ENCODE results near the gene BTBD6.
A peak's percentile ranks its signal among the peaks of the same experiment; 100 is the strongest.
"Not testable (repeated sequence)": the region's sequence is repeated elsewhere in the genome, so short reads cannot be mapped to it uniquely, and the experiment has no call there.

The BTBD6 gene

DNA sequence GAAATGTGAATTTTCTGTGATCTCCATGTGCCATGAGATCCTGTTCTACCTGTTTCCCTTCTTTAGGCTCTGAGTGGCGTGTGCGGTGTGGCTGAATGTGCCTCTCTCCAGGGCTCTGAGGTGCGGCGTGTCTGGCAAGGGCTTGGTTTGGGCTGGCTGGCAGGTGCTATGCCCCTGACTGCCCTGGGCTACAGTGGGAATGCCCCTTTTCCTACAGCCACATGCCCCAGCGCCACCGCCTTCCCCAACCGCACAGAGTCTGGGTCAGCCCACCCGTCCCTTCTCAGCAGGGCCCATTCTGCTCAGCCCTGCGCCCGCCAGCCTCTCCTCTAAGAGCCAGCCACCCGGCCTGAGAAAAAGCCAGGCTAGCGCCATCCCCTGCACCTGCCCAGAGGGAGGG is 24.7 kb downstream of the BTBD6 start:
- DNase-seq = peak in 2 of 3 experiments; percentile 32 to 59

DNA sequence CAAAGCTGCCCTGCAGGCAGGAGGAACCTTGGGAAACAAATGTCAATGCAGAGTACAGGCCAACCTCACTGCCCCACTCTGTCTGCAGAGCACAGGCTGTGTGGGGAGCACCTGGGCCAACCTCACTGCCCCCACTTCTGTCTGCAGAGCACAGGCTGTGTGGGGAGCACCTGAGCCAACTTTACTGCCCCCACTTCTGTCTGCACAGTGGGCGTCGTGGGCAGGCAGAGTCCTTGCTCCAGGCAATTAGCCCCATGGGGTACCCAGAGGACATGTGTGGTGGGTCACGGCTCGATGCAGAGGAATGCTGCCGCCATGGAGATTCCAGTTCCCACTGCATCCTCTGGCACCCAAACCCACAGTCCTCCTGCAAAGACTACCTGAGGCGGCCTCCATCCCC is 26.3 kb downstream of the BTBD6 start:
- DNase-seq = no peak

DNA sequence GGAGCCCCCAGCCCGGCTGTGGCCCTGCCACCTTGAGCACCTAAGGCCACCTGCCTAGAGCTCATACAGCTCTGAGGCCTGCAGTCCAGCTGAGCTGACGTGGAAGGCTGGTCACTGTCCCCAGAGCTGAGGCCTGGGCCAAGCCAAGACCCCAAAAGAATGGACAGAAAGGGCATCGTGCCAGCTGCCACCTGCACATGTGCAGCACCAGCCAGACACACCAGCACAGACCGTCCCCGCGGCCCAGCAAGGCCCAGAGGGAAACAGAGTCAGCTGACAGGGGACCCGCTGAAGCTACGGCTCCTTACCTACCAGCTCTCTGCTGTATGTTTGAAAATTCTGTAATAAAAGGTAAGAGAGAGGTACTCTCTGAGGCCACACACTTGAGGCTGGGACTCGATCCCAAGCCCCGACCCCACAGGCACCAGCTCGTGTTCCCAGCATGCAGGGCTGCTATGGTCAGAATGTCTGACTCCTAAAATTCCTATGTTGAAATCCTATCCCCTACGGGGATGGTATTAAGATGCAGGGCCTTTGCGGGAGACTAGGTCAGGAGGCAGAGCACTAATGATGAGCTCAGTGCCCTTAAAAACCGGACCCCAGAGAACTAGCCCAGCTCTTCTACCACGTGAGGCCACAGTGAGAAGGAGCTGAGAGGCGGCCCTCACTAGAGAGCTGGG is 27.1 kb downstream of the BTBD6 start:
- DNase-seq = no peak

DNA sequence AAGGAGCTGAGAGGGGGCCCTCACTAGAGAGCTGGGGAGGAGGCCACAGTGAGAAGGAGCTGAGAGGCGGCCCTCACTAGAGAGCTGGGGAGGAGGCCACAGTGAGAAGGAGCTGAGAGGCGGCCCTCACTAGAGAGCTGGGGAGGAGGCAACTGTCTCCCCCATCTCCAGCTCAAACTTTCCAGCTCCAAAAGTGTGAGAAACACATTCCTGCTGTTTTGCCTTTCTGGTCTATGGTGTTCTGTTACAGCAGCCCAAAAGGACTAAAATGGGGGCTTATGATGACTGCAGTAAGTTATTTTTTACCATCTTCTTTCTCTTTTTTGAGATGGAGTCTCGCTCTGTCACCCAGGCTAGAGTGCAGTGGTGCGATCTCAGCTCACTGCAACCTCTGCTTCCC is 29.1 kb downstream of the BTBD6 start:
- DNase-seq = not testable (repeated sequence)

DNA sequence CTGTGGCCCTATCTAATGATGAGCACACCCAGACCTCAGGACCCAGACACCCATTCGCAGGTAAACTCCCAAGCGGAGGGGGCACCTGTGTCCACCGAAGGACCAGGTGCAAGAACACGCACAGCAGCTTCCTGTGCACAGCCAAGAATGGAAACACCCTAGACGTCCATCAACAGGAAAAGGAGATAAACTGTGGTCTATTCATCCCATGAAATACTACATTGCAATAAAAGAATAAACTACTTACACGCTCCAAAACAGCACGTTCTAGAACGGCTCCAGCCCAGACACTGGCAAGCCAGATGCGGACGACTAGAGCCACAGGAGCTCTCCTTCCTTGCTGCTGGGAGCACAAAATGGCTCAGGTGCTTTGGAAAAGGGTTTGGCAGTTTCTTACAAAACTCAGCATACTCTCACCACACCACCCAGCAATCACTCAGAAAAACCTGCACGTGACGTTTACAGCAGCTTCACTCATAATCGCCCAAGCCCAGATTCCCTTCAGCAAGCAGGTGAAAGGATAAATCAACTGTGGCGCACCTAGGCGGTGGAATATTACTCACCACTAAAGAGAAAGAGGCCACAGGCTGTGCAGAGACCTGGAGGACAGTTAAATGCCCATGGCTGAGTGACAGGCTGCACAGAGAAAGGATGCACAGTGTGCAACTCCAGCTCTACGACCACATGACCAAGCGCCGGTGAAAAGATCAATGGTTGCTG is 31.5 kb downstream of the BTBD6 start:
- no peak for DNase-seq

DNA sequence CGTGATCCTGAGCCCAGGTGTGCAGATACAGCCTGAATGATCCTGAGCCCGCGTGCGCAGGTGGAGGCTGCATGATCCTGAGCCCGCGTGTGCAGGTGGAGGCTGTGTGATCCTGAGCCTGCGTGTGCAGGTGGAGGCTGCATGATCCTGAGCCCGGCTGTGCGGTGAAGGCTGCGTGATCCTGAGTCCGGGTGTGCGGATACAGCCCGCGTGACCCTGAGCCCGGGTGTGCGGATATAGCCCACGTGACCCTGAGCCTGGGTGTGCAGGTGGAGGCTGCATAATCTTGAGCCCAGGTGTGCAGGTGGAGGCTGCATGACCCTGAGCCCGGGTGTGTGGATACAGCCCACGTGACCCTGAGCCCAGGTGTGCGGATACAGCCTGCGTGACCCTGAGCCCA is 32.2 kb downstream of the BTBD6 start:
- DNase-seq = no peak

DNA sequence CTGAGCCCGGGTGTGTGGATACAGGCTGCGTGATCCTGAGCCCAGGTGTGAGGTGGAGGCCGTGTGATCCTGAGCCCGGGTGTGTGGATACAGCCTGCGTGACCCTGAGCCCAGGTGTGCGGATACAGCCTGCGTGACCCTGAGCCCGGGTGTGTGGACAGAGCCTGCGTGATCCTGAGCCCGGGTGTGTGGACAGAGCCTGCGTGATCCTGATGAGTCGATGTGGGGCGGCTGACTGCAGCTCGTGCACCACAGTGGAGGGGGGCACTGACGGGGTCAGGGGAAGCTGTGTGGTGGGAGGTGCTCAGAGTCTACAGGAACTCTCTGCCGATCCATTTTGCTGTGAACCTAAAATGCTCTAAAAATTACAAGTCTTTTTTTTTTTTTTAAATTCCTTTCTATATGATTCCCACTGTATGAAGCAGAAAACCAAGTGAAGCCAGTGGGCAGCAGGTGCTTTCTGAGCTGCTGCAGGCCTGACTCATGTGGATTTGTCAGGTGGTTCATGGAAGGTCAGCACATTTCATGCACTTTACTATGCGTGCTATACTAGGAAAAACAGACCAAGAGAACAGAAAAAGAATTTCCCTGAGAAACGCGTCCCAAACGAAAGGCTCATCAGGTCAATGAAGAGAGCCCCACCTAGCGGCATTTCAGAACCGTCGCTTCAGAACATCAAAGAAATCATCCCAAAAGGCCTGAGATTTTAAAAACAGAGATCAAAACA is 33.2 kb downstream of the BTBD6 start:
- peak; percentile 13 to 64 (median 49) for DNase-seq

DNA sequence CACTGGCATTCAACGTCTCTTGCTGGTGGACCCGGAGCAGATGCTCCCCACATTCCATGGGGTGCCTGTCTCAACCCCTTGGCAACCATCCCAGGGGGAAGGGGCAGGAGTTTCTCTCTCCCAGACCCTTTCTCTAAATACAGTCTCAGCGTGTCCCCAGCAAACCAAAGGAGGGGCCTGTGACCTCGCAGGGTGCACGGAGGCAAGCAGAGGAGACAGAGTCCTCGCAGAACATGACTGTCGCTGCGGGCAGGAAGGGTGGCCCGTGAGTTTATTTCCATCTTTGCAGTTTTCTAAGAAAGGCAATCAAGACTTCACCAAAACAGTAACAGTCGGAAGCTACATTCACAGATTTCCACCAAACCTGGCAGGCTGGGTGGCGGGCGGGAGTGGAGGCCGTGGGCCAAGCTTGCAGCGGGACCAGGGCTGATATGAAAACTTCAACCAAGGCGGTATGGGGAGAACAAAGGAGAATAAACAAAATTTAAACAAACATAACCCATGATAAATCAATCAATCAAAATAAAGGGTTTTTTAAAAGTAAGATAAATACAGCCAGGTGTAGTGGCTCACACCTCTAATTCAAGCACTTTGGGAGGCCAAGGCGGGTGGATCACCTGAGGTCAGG is 33.9 kb downstream of the BTBD6 start:
- peak in 1 of 3 experiments; percentile 23 for DNase-seq

DNA sequence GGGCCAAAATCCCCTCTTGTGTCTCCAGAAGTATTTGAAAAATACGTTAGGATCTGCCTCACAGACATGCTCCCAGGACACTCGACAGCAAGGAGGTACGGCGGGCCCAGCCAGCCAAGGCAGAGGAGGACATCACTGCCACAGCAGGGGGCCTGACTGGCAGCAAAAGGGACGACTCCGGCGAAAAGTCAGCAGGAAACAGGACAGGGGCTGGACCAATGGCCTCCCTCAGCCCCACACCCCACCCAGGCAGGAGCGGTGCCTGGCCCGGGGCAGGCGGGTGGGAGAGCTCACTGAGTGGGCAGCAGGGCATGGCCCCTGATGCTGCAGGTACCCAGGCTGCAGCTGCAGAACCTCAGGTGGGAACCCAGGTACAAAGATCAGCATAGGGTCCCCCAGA is 34.7 kb downstream of the BTBD6 start:
- no peak for DNase-seq

DNA sequence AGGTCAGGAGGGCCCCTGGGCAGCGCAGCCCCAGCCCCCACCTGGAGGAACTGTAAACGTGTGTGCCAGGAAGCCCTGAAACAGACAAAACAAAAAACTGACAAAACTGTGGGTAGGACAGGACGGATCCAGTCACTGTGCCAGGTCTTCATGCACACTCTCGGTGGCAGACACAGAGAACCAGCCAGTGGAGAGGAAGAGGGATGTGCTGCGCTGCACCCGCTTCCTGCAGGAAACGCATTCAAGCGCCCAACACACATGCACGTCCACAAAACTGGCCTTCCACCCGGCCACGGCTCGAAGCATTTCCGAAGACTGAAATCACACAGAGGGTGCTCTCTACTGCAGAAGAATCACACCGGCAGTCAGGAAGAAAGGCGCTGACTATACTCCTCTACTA is 35.6 kb downstream of the BTBD6 start:
- DNase-seq = no peak

DNA sequence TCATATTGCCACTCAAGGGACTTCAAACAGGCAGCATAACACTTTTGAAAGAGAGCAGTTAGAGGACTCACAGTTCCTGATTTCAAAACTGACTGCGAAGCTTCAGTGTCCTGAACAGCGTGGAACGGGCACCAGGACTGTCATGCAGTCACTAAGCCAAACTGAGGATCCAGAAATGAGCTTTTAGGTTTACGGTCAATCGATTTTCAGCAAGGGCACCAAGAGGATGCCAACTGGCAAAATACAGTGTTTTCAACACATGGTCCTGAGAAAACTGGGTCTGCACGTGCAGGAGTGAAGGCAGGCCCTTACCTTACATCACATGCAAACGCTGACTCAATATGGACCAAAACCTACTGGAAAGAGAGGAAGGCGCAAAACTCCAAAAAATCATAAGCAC is 36.8 kb downstream of the BTBD6 start:
- no peak for DNase-seq

DNA sequence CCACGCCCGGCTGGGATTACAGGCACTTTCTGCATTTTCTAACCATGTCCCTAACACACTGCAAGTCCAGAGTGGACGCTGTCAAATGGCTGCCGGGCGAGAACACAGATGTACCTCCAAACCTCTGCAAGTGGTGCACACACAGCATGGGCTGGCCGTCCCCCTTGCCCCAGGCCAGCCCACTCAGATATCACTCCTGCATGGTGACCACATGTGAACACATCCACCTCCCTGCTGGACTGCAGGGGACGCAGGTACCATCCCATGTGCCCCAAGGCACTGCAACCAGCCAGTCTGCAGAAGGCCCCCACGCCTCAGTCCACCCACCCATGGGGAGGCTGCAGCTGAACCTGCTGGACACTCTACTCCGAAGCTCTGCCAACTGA is 38.4 kb downstream of the BTBD6 start:
- no peak for DNase-seq

DNA sequence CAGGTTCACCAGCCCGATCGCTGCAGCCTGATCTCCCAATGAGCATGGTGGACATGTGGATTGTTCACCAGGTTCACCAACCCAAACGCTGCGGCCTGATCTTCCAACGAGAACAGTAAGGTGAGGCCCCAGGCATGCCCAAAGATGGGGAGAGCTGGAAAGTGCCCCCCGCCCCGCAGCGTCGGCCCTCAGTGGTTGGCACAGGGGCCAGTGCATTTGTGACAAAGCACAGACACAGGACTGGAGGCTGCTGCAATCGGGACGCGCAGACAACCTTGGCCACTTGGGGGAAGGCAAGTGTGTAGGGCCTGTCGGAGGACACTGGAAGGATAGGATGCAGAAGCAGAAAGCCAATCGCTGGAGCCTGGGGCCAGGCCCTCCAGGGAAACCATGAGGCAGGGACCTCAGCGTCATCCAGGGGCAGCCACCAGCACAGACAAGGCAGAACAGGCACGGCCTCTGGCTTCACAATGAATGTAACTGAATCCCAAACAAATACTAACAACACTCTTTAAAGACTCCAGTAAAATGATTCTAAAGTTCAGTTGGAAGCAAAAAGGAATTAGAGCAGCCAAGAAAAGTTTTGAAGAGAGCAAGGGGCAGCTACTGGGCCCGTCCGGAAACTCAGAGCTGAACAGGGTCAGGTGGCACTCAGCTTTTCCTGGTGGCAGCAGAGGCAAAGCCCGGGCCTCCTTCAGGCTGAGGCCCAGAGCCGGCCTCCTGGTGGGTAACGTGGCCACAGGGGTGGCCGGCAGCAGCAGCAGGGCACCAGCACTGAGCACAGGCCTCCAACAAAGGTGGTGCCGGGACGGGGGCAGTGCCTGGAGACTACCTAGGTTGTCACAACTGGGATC is 39.1 kb downstream of the BTBD6 start:
- DNase-seq = no peak

DNA sequence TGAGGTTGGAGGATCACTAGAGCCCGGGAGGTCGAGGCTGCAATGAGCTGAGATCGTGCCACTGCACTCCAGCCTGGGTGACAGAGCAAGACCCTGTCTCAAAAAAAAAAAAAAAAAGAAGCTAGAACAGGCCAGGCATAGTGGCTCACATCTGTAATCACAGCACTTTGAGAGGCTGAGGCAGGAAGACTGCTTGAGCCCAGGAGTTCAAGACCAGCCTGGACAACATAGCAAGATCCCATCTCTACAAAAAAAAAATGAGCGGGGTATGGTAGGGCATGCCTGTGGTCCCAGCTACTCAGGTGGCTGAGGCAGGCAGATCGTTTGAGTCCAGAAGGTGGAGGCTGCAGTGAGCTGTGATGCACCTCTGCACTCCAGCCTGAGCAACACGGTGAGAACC is 40.6 kb downstream of the BTBD6 start:
- not testable (repeated sequence) for DNase-seq

DNA sequence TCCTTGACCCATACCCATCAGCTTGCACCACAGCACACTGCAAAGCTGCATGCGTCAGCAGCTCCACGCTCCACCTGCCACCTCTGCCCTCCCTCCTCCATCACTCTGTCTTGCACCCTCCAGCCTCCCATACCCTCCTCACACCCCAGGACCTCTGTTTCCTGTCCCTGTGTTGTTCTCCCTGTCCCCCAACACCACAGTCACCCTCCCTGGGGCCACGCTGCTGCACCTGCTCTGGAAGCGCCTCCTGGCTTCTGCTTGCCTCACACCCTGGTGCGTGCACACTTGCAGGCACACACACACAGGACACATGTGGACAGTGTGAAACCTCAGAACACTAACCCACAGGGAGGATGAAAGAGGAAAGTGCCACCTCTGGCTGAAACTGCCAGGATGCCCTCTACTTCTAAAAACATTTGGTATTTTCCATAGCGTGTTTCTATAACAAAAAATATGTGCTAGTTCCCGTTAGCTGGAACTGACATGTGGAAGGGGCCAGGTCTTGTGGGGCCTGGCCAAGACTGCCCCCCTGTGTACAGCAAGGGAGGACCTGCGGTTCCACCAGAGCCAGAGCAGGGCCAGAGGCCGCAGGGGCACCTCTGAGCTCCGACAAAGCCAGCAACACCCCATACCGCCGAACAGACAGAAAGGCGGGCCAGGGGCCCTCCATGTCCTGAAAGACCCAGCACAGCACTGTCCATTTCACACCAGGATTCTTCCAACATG is 42.5 kb downstream of the BTBD6 start:
- peak in 1 of 3 experiments; percentile 7 for DNase-seq

DNA sequence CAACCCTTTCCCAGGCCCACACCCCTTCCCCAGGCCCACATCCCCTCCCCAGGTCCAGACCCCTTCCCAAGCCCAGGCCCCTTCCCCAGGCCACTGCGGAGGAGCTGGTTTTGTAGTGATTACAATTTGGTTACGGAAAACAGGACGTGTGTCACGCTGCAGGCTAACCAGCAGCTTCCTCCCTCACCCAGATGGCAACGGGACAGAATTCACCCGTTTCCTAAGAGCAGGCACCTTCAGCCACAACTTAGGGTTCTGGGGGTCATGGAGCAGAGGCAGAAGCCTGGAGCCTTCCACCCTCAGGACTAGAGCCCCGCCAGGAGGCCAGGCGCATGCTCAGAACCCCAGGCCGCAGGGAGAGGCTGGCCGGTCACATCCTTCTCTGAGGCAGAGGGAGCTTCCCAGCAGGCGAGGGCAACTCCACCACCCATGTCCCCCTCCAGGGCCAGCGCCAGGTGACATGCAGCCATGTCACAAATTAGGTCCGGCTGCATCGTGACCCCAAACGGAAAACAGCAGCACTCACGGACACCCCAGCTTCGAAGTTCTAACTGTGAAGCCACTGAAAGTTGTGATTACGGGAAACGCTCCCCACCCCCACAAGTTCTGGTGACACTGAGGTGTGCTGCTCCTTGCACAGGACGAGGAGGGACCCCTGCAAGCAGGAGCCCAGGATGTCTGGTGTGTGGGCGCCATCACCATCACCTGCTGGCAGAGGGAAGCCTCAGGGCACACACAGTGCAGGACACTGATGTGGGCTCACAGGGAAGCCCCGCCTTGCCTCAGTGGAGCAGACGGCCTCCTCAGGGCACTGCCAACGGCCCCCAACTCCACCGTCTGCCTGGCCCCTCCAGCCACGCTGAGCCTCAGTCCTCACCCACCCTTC is 44.7 kb downstream of the BTBD6 start:
- no peak for DNase-seq

DNA sequence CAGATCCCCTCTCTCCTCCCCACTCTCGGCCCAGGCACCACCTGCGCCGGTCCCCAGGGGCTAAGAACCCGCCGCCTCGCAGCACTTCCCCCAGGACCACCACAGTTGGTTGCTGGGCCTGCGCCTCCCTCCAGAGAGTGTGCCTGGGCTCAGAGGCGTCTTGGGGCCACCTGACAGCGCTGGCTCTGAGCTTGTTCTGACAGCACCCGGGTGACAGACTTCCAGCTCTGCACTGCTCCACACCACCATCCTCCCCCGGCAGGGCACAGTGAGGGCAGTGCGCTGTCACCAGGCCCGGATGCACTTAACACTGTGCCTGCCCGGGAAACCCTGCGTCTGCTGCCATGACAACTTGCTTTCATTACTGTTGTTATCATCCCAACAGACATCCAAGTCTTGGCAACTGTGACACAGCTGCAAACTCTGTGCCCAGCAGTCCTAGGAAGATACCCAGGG is 45.8 kb downstream of the BTBD6 start:
- DNase-seq = peak in 2 of 3 experiments; percentile 70 to 90

DNA sequence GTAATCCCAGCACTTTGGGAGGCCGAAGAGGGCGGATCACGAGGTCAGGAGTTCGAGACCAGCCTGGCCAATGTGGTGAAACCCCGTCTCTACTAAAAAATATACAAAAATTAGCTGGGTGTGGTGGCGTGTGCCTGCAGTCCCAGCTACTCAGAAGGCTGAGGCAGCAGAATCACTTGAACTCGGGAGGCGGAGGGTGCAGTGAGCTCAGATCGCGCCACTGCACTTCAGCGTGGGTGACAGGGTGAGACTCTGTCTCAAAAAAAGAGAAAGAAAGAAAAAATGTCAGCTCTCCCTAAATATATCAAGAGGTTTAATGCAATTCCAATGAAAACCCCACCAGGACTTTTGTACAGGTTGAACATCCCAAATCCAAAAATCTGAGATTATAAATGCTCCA is 49.0 kb downstream of the BTBD6 start:
- DNase-seq = not testable (repeated sequence)

DNA sequence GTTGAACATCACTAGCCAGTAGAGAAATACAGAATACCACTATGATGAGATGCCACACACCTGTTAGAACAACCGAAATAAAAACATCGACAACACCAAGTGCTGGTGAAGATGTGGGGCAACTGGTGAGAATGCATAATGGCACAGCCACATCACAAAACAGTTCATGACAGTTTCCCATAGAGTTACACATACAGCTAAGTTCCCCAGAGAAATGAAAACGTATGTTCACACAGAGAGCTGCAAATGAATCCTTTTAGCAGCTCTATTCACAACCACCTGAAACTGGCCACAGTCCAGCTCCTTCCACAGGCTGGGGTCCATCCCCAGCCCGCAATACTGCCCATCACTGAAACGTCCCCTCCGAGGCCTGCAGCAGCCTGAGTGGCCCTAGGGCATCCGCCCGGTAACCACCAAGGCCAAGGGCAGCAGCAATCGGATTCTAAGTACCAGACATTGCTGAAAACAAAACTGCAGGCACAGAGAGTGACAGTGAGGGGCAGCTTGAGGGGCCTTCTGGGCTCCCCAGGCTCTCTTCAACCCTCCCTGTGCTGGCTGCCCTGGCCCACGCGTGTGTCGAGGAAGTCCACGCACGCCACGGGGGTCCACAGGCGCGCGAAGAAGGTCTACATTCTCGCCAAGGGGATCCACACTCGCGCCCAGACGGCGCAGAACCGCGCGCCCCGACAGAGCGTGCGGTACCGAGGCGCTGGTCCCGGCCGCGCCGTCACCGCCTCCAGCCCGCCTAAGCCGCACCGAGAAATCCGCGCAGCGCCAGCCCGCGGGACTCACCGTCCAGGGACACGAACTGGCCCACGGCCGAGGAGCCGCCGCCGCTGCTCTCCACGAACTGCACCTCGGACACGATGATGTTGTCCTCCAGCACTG is 51.6 kb downstream of the BTBD6 start:
- peak; percentile 40 to 63 (median 48) for DNase-seq

Data from NCI-H1417 (cell line).